K562 (cell line): ENCODE data around the gene CRYZL1. TPM values are rescaled to one million over a fixed set of nuclear protein-coding genes. Genes with fewer than 3 reads are reported as not detected.

Experiments used
- ATAC-seq: fragments of 200-7000 bp; cut with Tn5 transposase; 3 replicates; pipeline ENCODE4 v1.9.1; 2020; ENCODE audit warnings: moderate library complexity
- BruUV-seq: library from RNA; stranded (reverse); fragments of 400-500 nt; replicated peaks from 2 replicates; lab custom pipeline; 2021; lab: Mats Ljungman, UMichigan
- CTCF ChIA-PET: fragments of 300-600 bp; formaldehyde crosslinking; extraction: SDS; loops from one replicate; lab custom pipeline; 2021; ENCODE audit warnings: low intra/inter-chr PET ratio; lab: Yijun Ruan, JAX
- POLR2A ChIA-PET: fragments of 300-600, 350-650 bp; sonication (Branson Sonifier 250); formaldehyde crosslinking; extraction: SDS; loops from one replicate; lab custom pipeline; 2021; ENCODE audit warnings: antibody characterized with exemption, inconsistent platforms; lab: Yijun Ruan, JAX
- DNase-seq, 4 experiments: peaks; one replicate each; pipeline versions ENCODE4 v3.0.0 to v3.0.0-alpha.2; 2011 to 2018; ENCODE audit warnings: low spot score in 3 of 4, mixed read lengths in 3 of 4; ENCODE audit errors: extremely low read depth in 1 of 4
- FAIRE-seq: peaks from 2 replicates; lab custom pipeline; 2011; peaks lifted over from hg19 to GRCh38; lab: Jason Lieb, UNC
- H2AFZ ChIP-seq: 2 replicates; pipeline ENCODE4 v1.6.0; 2011; ENCODE audit warnings: low read depth, low read length, control low read depth, inconsistent platforms
- H3K27ac ChIP-seq: fragments of 200-600 bp; 3 replicates; pipeline ENCODE4 v1.8.0; 2011; ENCODE audit warnings: low read depth, mild to moderate bottlenecking, control low read depth, inconsistent platforms, low read length, moderate library complexity, mixed read lengths; ENCODE audit errors: extremely low read depth
- H3K27me3 ChIP-seq, 2 experiments: fragments of 300-600 bp in 1 of 2; 2 replicates in 1 of 2; 3 replicates in 1 of 2; pipeline versions ENCODE4 v1.6.0 to v1.8.0; 2011; ENCODE audit warnings: inconsistent platforms in 2 of 2, low read length in 2 of 2, mild to moderate bottlenecking in 1 of 2, mixed read lengths in 1 of 2, moderate library complexity in 1 of 2; ENCODE audit not compliant: control insufficient read depth in 2 of 2, insufficient read depth in 2 of 2
- H3K36me3 ChIP-seq: fragments of 300-600 bp; 3 replicates; pipeline ENCODE4 v1.8.0; 2011; ENCODE audit warnings: mild to moderate bottlenecking, low read length, inconsistent platforms; ENCODE audit not compliant: control insufficient read depth, insufficient read depth
- H3K4me1 ChIP-seq, 2 experiments: fragments of 200-600 bp in 1 of 2; replicated peaks in 1 of 2; 2 replicates in 1 of 2; 3 replicates in 1 of 2; pipeline versions ENCODE4 v1.5.1 to v1.8.0; 2011; ENCODE audit warnings: inconsistent platforms in 2 of 2, low read length in 2 of 2, mild to moderate bottlenecking in 1 of 2, mixed read lengths in 1 of 2, moderate library complexity in 1 of 2; ENCODE audit not compliant: control insufficient read depth in 2 of 2, insufficient read depth in 2 of 2
- H3K4me2 ChIP-seq: 2 replicates; pipeline ENCODE4 v1.6.1; 2011; ENCODE audit warnings: low read length, control low read depth, inconsistent platforms, mixed read lengths; ENCODE audit not compliant: insufficient read depth
- H3K4me3 ChIP-seq: fragments of 200-600 bp; sonication (generic), shearing (Covaris generic); 2 replicates; pipeline ENCODE4 v1.5.1; 2016; ENCODE audit warnings: control low read depth, inconsistent platforms
- H3K79me2 ChIP-seq: fragments of 200-600 bp; 3 replicates; pipeline ENCODE4 v1.8.0; 2011; ENCODE audit warnings: low read length, inconsistent platforms; ENCODE audit not compliant: control insufficient read depth, insufficient read depth
- H3K9ac ChIP-seq, 2 experiments: 2 replicates each; pipeline versions ENCODE4 v1.6.0 to v1.6.1; 2011; ENCODE audit warnings: low read depth in 2 of 2, low read length in 2 of 2, control low read depth in 1 of 2, inconsistent platforms in 1 of 2, mild to moderate bottlenecking in 1 of 2, mixed read lengths in 1 of 2; ENCODE audit not compliant: insufficient read depth in 1 of 2
- H3K9me1 ChIP-seq: one replicate; pipeline ENCODE4 v1.6.0; 2011; ENCODE audit warnings: inconsistent platforms, mild to moderate bottlenecking, low read length, moderate library complexity; ENCODE audit not compliant: control insufficient read depth, insufficient read depth
- H3K9me3 ChIP-seq: replicated peaks from 2 replicates; pipeline ENCODE4 v1.5.1; 2011; ENCODE audit warnings: low read depth, low read length, inconsistent platforms; ENCODE audit not compliant: control insufficient read depth, insufficient read depth
- H4K20me1 ChIP-seq: replicated peaks from 2 replicates; pipeline ENCODE4 v1.6.1; 2011; ENCODE audit warnings: low read length, inconsistent platforms, mixed read lengths; ENCODE audit not compliant: control insufficient read depth, insufficient read depth
- BRF1 ChIP-seq: IDR thresholded peaks from 3 replicates; pipeline ENCODE4 v1.6.1; 2011; ENCODE audit warnings: borderline replicate concordance, mild to moderate bottlenecking; ENCODE audit not compliant: insufficient read length; ENCODE audit errors: extremely low read depth
- CCNT2 ChIP-seq: IDR thresholded peaks from 2 replicates; pipeline ENCODE4 v1.6.1; 2011; ENCODE audit warnings: borderline replicate concordance, low read depth, mild to moderate bottlenecking, moderate library complexity, mixed read lengths, low read length; ENCODE audit not compliant: insufficient read length; ENCODE audit errors: extremely low read depth
- CXXC5 ChIP-seq: fragments of 250-450 bp; sonication (Bioruptor Pico); IDR thresholded peaks from 2 replicates; pipeline ENCODE4 v1.8.0; 2022; ENCODE audit warnings: inconsistent platforms, mild to moderate bottlenecking, moderate library complexity
- LCOR ChIP-seq: sonication (generic); formaldehyde crosslinking; IDR thresholded peaks from 2 replicates; pipeline ENCODE4 v1.8.0; 2022; ENCODE audit warnings: mild to moderate bottlenecking, missing genetic modification reagents
- MEF2D ChIP-seq: conservative IDR thresholded peaks from 2 replicates; pipeline ENCODE4 v1.6.1; 2016; ENCODE audit warnings: low read depth, missing genetic modification characterization, missing compliant biosample characterization
- MIER1 ChIP-seq: fragments of 450-650 bp; IDR thresholded peaks from 2 replicates; pipeline ENCODE4 v1.6.1; 2016; ENCODE audit warnings: antibody characterized with exemption, mild to moderate bottlenecking, low read depth
- MTA1 ChIP-seq: fragments of 450-650 bp; IDR thresholded peaks from 2 replicates; pipeline ENCODE4 v1.6.1; 2017; ENCODE audit warnings: borderline replicate concordance
- POLR2AphosphoS5 ChIP-seq: IDR thresholded peaks from 2 replicates; pipeline ENCODE4 v1.6.1; 2011; ENCODE audit warnings: mild to moderate bottlenecking, low read depth, low read length, moderate library complexity; ENCODE audit not compliant: control insufficient read depth, insufficient read depth
- POU5F1 ChIP-seq: fragments of 150-350 bp; IDR thresholded peaks from 2 replicates; pipeline ENCODE4 v1.6.1; 2014; ENCODE audit warnings: borderline replicate concordance, low read length, low read depth, mild to moderate bottlenecking; ENCODE audit not compliant: partially characterized antibody
- SAFB2 ChIP-seq: fragments of 200-400 bp; formaldehyde crosslinking; IDR thresholded peaks from 2 replicates; pipeline ENCODE4 v1.6.1; 2018; ENCODE audit warnings: borderline replicate concordance, low read length, low read depth, moderate library complexity; ENCODE audit not compliant: severe bottlenecking
- SRSF9 ChIP-seq: fragments of 200-400 bp; formaldehyde crosslinking; IDR thresholded peaks from 2 replicates; pipeline ENCODE4 v1.6.1; 2017; ENCODE audit warnings: low read depth, low read length, borderline replicate concordance
- SUPT5H ChIP-seq: fragments of 450-650 bp; IDR thresholded peaks from 2 replicates; pipeline ENCODE4 v1.6.1; 2016
- WHSC1 ChIP-seq: IDR thresholded peaks from one replicate; pipeline ENCODE4 v1.6.1; 2012; ENCODE audit warnings: low read length, control low read depth, inconsistent platforms
- ZBTB7A ChIP-seq: IDR thresholded peaks from 2 replicates; pipeline ENCODE4 v1.6.1; 2011; ENCODE audit warnings: low read depth, mild to moderate bottlenecking, low read length, moderate library complexity, borderline replicate concordance; ENCODE audit not compliant: control insufficient read depth
- ZNF143 ChIP-seq: sonication (generic); formaldehyde crosslinking; IDR thresholded peaks from 2 replicates; pipeline ENCODE4 v1.9.0; 2022; ENCODE audit warnings: mild to moderate bottlenecking, missing genetic modification reagents
- ZNF609 ChIP-seq: sonication (generic); formaldehyde crosslinking; IDR thresholded peaks from 2 replicates; pipeline ENCODE4 v1.8.1; 2023; ENCODE audit warnings: missing genetic modification reagents, mild to moderate bottlenecking, borderline replicate concordance
- ZZZ3 ChIP-seq: fragments of 450-650 bp; IDR thresholded peaks from 2 replicates; pipeline ENCODE4 v1.6.1; 2016; ENCODE audit warnings: antibody characterized with exemption, mild to moderate bottlenecking, moderate library complexity
- WGBS: fragments of 100-300 bp; shearing (Covaris generic); methylation state at CpG from one replicate; pipeline ENCODE4 v1.1.6; 2016; ENCODE audit warnings: low coverage, mixed read lengths; ENCODE audit not compliant: insufficient coverage; ENCODE audit errors: missing lambda C conversion rate; 5-methylcytosine and 5-hydroxymethylcytosine counted together
- in situ Hi-C: fragments of 300-500 bp; cut with MboI; formaldehyde crosslinking; loops from 4 replicates; pipeline ENCODE4 v1.15.0; 2018; ENCODE audit warnings: inconsistent platforms, mixed read lengths
- intact Hi-C: fragments of 100-400 bp; cut with micrococcal nuclease; formaldehyde crosslinking; loops from 2 replicates; pipeline ENCODE4 v1.14.2; 2022
- polyA plus RNA-seq, 8 experiments: library from polyadenylated mRNA; depleted of rRNA in 4 of 8; stranded (reverse) in 5 of 8; unstranded in 3 of 8; fragments of >200 nt; fragmentation: Nextera tagmentation in 2 of 8; fragmentation: Illumina TruSeq in 1 of 8; extraction: Ambion mirVana in 2 of 8; extraction: Trizol in 1 of 8; gene quantifications; 2 replicates each; pipeline versions ENCODE4 v1.2.1 to v1.2.3, GENCODE V29; 2011 to 2014; ENCODE audit warnings: inconsistent platforms in 1 of 8, missing spikeins in 1 of 8
- total RNA-seq, 7 experiments: library from RNA; depleted of rRNA in 6 of 7; stranded (reverse); fragments of >200 nt in 6 of 7; fragmentation: Illumina TruSeq in 2 of 7; extraction: Trizol in 2 of 7; gene quantifications; 2 replicates each; pipeline versions ENCODE4 v1.2.1 to v1.2.3, GENCODE V29; 2011 to 2021; ENCODE audit warnings: low replicate concordance in 1 of 7

Gene CRYZL1
- total and polyA plus RNA-seq, 9 of the 15 experiments (the other 6 are each of a cell fraction or from before 2014, with no cell fraction given): 19.9 to 98.2 (median 39.2) TPM

- TF ChIP-seq MEF2D (tag): no peak
- no peak for TF ChIP-seq WHSC1
- no peak for TF ChIP-seq LCOR (CRISPR knock-in tag)
- TF ChIP-seq ZZZ3: no peak
- TF ChIP-seq, all 486 proteins: peak for 8
These were observed 82.6 kb downstream of the CRYZL1 start (continued) for GRCh38 chr21:33558777-33559421.

GRCh38 chr21:33557447-33557846, 84.1 kb downstream of the CRYZL1 start:
- intact Hi-C loops: no loop called here
- no peak overlapping the region for H3K4me2 ChIP-seq
- ATAC-seq (no peak), DNase-seq (no peak), FAIRE-seq (no peak)
- 98% methylated on average over 19 of the region's 19 CpGs for WGBS
- in situ Hi-C loops: no loop called here
- H3K4me1 ChIP-seq: no peaks in the 10 kb centered on the region
- peaks cover 92% of the 10 kb centered on the region for H3K79me2 ChIP-seq
- no peak overlapping the region for H2AFZ ChIP-seq
- peaks cover 12% of the 10 kb centered on the region for H3K9me3 ChIP-seq
- peaks cover 96% of the 10 kb centered on the region for H3K36me3 ChIP-seq
- POLR2A ChIA-PET: interaction anchor here (0.6 to 10.6 kb wide), 10 partner anchors 8 to 204 kb away, joined by 3 to 130 read pairs (median 4); partner anchors contain the start of genes DONSON, GART, SON and TMEM50B
- CTCF ChIA-PET: no interaction called here
- H3K27me3 ChIP-seq: no peaks in the 10 kb centered on the region
- no peak overlapping the region for H3K4me3 ChIP-seq
- 0 out of 2 replicates have a peak, but pooled peaks cover 4% of the 10 kb centered on the region for H4K20me1 ChIP-seq
- no peaks in the 10 kb centered on the region for H3K9me1 ChIP-seq
- H3K9ac ChIP-seq: no peak overlapping the region
- H3K27ac ChIP-seq: no peak overlapping the region
- no TSS peak for BruUV-seq
- TF ChIP-seq ZNF143 (CRISPR knock-in tag): no peak
- TF ChIP-seq POU5F1: no peak
- TF ChIP-seq POLR2AphosphoS5: no peak
- no peak for TF ChIP-seq CXXC5 (CRISPR knock-in tag)
- TF ChIP-seq SAFB2: no peak
- TF ChIP-seq SUPT5H: no peak
- no peak for TF ChIP-seq ZNF609 (CRISPR knock-in tag)
- TF ChIP-seq ZBTB7A: no peak
- no peak for TF ChIP-seq MIER1
- no peak for TF ChIP-seq CCNT2
- no peak for TF ChIP-seq MTA1
- no peak for TF ChIP-seq SRSF9
- no peak for TF ChIP-seq BRF1
